Psoas muscle (tissue), 8 donors: ENCODE measurements around the gene GP1BB. TPM values are rescaled to one million over a fixed set of nuclear protein-coding genes. Genes with fewer than 3 reads are reported as not detected.
A peak's percentile ranks its signal among the peaks of the same experiment; 100 is the strongest.

Experiments used
- ATAC-seq, 4 donors: fragments of 200-7000 bp; cut with Tn5 transposase; one replicate each; pipeline ENCODE4 v1.9.1; 2020; ENCODE audit warnings: moderate library complexity in 3 of 4, mild to moderate bottlenecking in 2 of 4
- DNase-seq, 2 donors: peaks; one replicate each; pipeline ENCODE4 v3.0.0-alpha.2; 2020
- H3K27ac ChIP-seq: fragments of 200-600 bp; one replicate; pipeline ENCODE4 v1.8.0; 2022
- H3K27me3 ChIP-seq, 3 donors: fragments of 200-600 bp in 1 of 3; one replicate each; pipeline versions ENCODE4 v1.6.1 to v1.8.0; 2013 to 2022; ENCODE audit warnings: low read length in 2 of 3, mild to moderate bottlenecking in 2 of 3, moderate library complexity in 1 of 3; ENCODE audit not compliant: insufficient read depth in 3 of 3
- H3K36me3 ChIP-seq, 2 donors: fragments of 200-600 bp in 1 of 2; one replicate each; pipeline versions ENCODE4 v1.6.1 to v1.8.0; 2013 to 2022; ENCODE audit warnings: low read depth in 1 of 2, mild to moderate bottlenecking in 1 of 2, moderate library complexity in 1 of 2; ENCODE audit not compliant: insufficient read depth in 1 of 2
- H3K4me1 ChIP-seq: fragments of 200-600 bp; one replicate; pipeline ENCODE4 v1.8.0; 2022
- H3K4me3 ChIP-seq: fragments of 200-600 bp; one replicate; pipeline ENCODE4 v1.8.0; 2022; ENCODE audit warnings: mild to moderate bottlenecking
- H3K9me3 ChIP-seq: fragments of 200-600 bp; one replicate; pipeline ENCODE4 v1.8.0; 2022
- WGBS, 3 donors: extraction: QIAGEN DNeasy Blood & Tissue Kit; methylation state at CpG; one replicate each; pipeline versions ENCODE4 v1.1.6 to v1.1.7; 2013; 5-methylcytosine and 5-hydroxymethylcytosine counted together
- intact Hi-C, 2 donors: fragments of 100-400 bp; cut with DNase I; formaldehyde crosslinking; loops; one replicate each; pipeline versions ENCODE4 v1.11.0 to v1.14.2; 2022
- polyA plus RNA-seq, 3 donors: library from polyadenylated mRNA; stranded (reverse); fragments of 200-250 nt; gene quantifications; one replicate each; pipeline ENCODE4 v1.2.3, GENCODE V29; 2013
- total RNA-seq, 4 donors: library from RNA; stranded (reverse); fragmentation: NEBNext Ultra II Directional in 2 of 4; extraction: Animal tissue kit (Norgen Biotek cat#: 25700) in 2 of 4; gene quantifications; one replicate each; pipeline versions ENCODE4 v1.2.1 to v1.2.4, GENCODE V29; 2021 to 2023
- TF ChIP-seq, protein P1 (sequence below): fragments of 200-600 bp; IDR thresholded peaks from one replicate; pipeline ENCODE4 v1.8.0; 2022; ENCODE audit warnings: antibody characterized with exemption
- donor health status: healthy with polysubstance abuse.
- donor health status: DM: no; HTN: no; CAD: no; lungs with moderate emphysema.
- donor health status: Bipolar disorder and iron deficiency.
- donor health status: healthy.
- donor health status: DM: yes; HTN: yes; CAD: no.
- donor health status: DM: no; HTN: no; CAD: no.
- donor health status: DM: no; HTN: no; CAD: no.
- donor health status: DM: yes; HTN: yes; CAD: no.

GP1BB gene
- total and polyA plus RNA-seq, 7 donors, result 0.14 to 1.8 (median 0.58) TPM; not detected in 3

DNA sequence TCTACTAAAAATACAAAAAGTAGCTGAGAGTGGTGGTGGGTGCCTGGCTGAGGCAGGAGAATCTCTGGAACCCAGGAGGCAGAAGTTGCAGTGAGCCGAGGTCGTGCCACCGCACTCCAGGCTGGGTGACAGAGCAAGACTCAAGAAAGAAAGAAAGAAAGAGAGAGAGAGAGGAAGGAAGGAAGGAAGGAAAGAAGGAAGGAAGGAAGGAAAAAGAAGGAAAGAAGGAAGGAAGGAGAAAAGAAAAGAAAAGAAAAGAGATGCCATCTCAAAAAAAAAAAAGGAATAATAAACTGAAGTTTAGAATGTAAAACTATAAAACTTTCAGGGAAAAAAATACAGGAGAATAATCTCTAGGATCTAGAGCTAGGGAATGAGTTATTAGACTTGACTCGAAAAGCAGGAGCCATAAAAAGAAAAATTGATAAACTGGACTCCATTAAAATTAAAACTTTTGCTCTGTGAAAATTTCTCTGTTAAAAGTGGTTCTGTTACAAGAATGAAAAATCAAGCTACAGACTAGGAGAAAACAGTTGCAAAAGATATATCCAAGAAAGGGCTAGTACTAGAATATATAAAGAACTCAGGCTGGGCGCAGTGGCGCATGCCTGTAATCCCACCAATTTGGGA is 22.4 kb upstream of the GP1BB start:
- DNase-seq, result no peak
- Histone ChIP-seq H3K9me3 (no peaks in the 10 kb centered on the region), H3K4me3 (no peak overlapping the region), H3K4me1 (no peaks in the 10 kb centered on the region), H3K27me3 (peaks cover 0 to 6% (median 0%) of the 10 kb centered on the region in 3 donors), H3K27ac (no peak overlapping the region), H3K36me3 (no peaks in the 10 kb centered on the region)
- intact Hi-C loops, result no loop called here
- TF ChIP-seq, protein P1, sequence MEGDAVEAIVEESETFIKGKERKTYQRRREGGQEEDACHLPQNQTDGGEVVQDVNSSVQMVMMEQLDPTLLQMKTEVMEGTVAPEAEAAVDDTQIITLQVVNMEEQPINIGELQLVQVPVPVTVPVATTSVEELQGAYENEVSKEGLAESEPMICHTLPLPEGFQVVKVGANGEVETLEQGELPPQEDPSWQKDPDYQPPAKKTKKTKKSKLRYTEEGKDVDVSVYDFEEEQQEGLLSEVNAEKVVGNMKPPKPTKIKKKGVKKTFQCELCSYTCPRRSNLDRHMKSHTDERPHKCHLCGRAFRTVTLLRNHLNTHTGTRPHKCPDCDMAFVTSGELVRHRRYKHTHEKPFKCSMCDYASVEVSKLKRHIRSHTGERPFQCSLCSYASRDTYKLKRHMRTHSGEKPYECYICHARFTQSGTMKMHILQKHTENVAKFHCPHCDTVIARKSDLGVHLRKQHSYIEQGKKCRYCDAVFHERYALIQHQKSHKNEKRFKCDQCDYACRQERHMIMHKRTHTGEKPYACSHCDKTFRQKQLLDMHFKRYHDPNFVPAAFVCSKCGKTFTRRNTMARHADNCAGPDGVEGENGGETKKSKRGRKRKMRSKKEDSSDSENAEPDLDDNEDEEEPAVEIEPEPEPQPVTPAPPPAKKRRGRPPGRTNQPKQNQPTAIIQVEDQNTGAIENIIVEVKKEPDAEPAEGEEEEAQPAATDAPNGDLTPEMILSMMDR, result no peak
- 91 to 94% (median 93%) methylated on average over 6 of the region's 6 CpGs for WGBS, 3 donors
- ATAC-seq, result no peak

DNA sequence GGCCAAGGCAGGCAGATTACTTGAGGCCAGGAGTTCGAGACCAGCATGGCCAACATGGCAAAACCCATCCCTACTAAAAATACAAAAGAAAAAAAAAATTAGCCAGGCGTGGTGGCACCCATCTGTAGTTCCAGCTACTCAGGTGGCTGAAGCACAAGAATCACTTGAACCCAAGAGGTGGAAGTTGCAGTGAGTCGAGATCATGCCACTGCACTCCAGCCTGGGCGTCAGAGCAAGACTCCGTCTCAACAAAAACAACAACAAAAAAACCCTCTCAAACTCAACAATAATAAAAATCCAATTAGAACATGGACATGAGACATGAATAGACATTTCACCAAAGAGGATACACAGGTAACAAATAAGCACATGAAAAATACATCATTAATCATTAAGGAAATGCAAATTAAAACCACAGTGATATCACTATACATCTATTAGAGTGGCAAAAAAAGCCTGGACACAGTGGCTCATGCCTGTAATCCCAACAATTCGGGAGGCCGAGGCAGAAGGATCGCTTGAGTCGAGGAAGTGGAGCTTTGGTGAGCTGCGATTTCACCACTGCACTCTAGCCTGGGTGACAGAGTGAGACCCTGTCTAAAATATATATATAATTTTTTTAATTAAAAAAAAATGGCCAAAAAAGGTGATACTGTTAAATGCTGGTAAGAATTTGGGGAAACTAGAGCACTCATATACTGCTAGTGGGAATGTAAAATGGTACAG is 21.8 kb upstream of the GP1BB start:
- H3K27me3 ChIP-seq, result peaks cover 0 to 6% (median 0%) of the 10 kb centered on the region in 3 donors
- TF ChIP-seq, protein P1, result no peak
- H3K27ac ChIP-seq, result no peak overlapping the region
- no peaks in the 10 kb centered on the region for H3K36me3 ChIP-seq
- 79 to 86% (median 83%) methylated on average over 10 of the region's 10 CpGs for WGBS, 3 donors
- no peaks in the 10 kb centered on the region for H3K4me1 ChIP-seq
- H3K4me3 ChIP-seq, result no peak overlapping the region
- no peaks in the 10 kb centered on the region for H3K9me3 ChIP-seq
- DNase-seq (no peak), ATAC-seq (no peak)
- intact Hi-C loops, result no loop called here

DNA sequence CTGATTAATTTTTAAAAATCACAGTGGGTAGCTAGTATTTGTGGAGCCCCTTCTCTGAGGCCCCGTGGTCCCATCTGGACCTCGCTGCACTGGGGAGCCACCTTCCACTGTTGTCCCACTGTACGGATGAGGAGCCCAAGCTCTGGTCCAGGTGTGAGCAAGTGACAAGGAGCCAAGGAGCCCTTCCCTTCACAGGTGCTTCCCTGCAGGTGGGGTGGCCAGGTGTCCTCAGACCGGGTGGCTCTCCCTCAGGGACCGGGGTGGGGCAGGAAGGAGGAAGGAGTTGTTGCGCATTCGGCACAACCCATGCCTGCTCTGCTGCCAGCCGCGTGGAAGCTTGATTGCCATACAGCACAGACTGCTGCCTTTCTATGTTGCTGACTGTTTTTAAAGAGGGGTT is 19.5 kb upstream of the GP1BB start:
- Histone ChIP-seq H3K9me3 (no peaks in the 10 kb centered on the region), H3K36me3 (no peaks in the 10 kb centered on the region), H3K4me3 (no peak overlapping the region), H3K4me1 (peaks cover 9% of the 10 kb centered on the region), H3K27me3 (peaks cover 0 to 6% (median 0%) of the 10 kb centered on the region in 3 donors), H3K27ac (no peak overlapping the region)
- TF ChIP-seq, protein P1, result no peak
- no peak for ATAC-seq
- 56 to 67% (median 64%) methylated on average over 9 of the region's 9 CpGs for WGBS, 3 donors
- DNase-seq, result peak in 1 of 2 donors; percentile 34
- intact Hi-C loops, result no loop called here

DNA sequence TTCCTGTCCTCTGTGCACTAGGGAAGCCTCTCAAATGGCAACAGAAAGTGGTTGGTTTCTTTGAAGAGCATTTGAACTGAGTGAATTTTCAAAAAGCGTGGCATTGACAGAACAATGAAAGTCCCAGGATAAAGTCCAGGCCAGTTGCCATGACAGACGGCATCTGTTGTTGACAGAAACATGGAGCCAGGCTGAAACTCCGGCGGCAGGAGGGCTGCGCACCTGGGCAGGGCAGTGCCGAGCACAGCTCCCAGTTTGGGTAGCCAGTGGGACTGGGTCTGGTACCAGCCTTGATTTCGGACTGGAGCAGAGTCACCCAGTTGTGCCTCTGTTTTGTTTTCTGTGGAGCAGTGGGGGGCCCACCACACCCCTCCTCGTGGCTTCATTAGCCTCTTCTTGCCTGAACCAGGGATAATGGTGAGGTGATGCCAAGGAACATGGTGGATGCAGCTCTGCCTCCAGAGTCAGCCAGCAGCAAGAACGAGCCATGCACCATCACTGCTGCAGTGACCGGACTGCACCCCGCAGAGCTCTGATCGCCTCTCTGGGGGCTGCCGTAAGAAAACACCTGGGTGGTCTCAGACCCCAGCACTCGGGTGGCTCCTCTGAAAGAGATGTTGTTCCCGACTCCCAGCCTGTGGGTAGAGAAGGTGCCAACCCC is 18.9 kb upstream of the GP1BB start:
- intact Hi-C loops, result no loop called here
- WGBS, 3 donors, result 64 to 68% (median 67%) methylated on average over 15 of the region's 15 CpGs
- TF ChIP-seq, protein P1, result no peak
- no peaks in the 10 kb centered on the region for H3K36me3 ChIP-seq
- H3K9me3 ChIP-seq, result no peaks in the 10 kb centered on the region
- DNase-seq (peak in 1 of 2 donors; percentile 35), ATAC-seq (no peak)
- H3K4me1 ChIP-seq, result peaks cover 15% of the 10 kb centered on the region
- H3K27me3 ChIP-seq, result peaks cover 0 to 6% (median 0%) of the 10 kb centered on the region in 3 donors
- no peak overlapping the region for H3K27ac ChIP-seq
- no peak overlapping the region for H3K4me3 ChIP-seq
